OCI-LY3 (cell line): ENCODE results near the gene ZSWIM5.
"Not testable (repeated sequence)": the region's sequence is repeated elsewhere in the genome, so short reads cannot be mapped to it uniquely, and the experiment has no call there.

Source experiments
- H2AFZ ChIP-seq: fragments of 200-600, 300-600 bp; shearing (Covaris generic); 2 replicates; pipeline ENCODE4 v1.6.0; 2014; ENCODE audit warnings: antibody characterized with exemption, low read depth, low read length
- H3K27ac ChIP-seq: fragments of 200-600, 300-600 bp; sonication (generic); 2 replicates; pipeline ENCODE4 v1.5.1; 2014; ENCODE audit warnings: mild to moderate bottlenecking, low read length, moderate library complexity, mixed read lengths
- H3K27me3 ChIP-seq: fragments of 200-600, 300-600 bp; sonication (generic); 2 replicates; pipeline ENCODE4 v1.6.1; 2014; ENCODE audit warnings: low read depth, low read length, mixed read lengths
- H3K36me3 ChIP-seq: fragments of 200-600, 300-600 bp; sonication (generic); replicated peaks from 2 replicates; pipeline ENCODE3; 2014; ENCODE audit warnings: low read depth, low read length, mixed read lengths
- H3K4me1 ChIP-seq: fragments of 300-600, 200-600 bp; sonication (generic); 2 replicates; pipeline ENCODE4 v1.6.1; 2014; ENCODE audit warnings: low read length, mixed read lengths
- H3K4me2 ChIP-seq: fragments of 200-600, 300-600 bp; sonication (generic); 2 replicates; pipeline ENCODE4 v1.6.1; 2014; ENCODE audit warnings: low read length, mixed read lengths
- H3K4me3 ChIP-seq: fragments of 300-600, 200-600 bp; sonication (generic); 2 replicates; pipeline ENCODE4 v1.5.1; 2014; ENCODE audit warnings: antibody characterized with exemption, mild to moderate bottlenecking, low read length, moderate library complexity
- H3K79me2 ChIP-seq: fragments of 300-600, 200-600 bp; shearing (Covaris generic); 2 replicates; pipeline ENCODE4 v1.6.1; 2014; ENCODE audit warnings: mild to moderate bottlenecking, low read length, mixed read lengths
- H3K9ac ChIP-seq: fragments of 300-600, 200-600 bp; shearing (Covaris generic); 2 replicates; pipeline ENCODE4 v1.6.0; 2014; ENCODE audit warnings: mild to moderate bottlenecking, low read length, moderate library complexity
- H3K9me3 ChIP-seq: fragments of 200-600, 300-600 bp; shearing (Covaris generic); 2 replicates; pipeline ENCODE4 v1.6.1; 2014; ENCODE audit warnings: low read length, mixed read lengths; ENCODE audit not compliant: insufficient read depth
- H4K20me1 ChIP-seq: fragments of 200-600, 300-600 bp; sonication (generic); 2 replicates; pipeline ENCODE4 v1.6.1; 2016; ENCODE audit warnings: low read length, mixed read lengths; ENCODE audit not compliant: insufficient read depth
- EZH2phosphoT487 ChIP-seq: fragments of 200-600 bp; shearing (Covaris generic); IDR thresholded peaks from 2 replicates; pipeline ENCODE4 v1.6.1; 2018; ENCODE audit warnings: antibody characterized with exemption, mixed run types, low read depth
- TF ChIP-seq, protein P1 (sequence below): fragments of 200-600, 300-600 bp; sonication (generic); IDR thresholded peaks from 2 replicates; pipeline ENCODE4 v1.5.1; 2014; ENCODE audit warnings: antibody characterized with exemption, low read length, low read depth

ZSWIM5 gene

DNA sequence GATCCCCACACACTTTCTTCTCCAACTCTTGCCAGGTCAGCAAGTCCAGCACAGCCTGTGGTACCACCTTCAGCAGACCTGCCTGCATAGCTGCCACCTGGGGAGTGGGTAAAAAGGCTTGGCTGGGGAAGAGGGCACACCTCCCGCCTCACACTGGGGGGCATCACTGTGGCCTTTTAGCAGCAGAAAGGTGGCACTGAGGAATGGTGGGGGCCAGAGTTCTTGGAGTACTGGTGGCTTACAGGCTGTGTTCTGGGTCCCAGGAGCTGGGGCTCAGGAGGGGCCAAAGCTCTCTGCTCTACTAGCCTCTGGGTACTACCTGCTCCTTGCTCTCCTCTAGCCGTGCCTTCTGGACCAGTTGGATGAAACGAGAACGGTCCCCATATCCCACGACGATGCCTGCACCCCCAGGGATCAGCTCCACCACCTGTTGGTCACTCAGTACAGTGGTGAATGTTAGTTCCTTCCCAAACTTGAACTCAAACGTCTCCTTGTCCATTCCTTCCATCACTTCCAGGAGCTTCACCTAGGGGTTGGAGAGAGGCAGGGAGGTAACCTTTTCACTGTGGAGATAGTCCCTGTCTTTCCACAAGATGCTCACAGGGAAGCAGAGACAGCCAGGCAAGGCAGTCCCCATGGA lies 202.0 kb downstream of the ZSWIM5 start:
- no peak for TF ChIP-seq EZH2phosphoT487
- TF ChIP-seq, protein P1, sequence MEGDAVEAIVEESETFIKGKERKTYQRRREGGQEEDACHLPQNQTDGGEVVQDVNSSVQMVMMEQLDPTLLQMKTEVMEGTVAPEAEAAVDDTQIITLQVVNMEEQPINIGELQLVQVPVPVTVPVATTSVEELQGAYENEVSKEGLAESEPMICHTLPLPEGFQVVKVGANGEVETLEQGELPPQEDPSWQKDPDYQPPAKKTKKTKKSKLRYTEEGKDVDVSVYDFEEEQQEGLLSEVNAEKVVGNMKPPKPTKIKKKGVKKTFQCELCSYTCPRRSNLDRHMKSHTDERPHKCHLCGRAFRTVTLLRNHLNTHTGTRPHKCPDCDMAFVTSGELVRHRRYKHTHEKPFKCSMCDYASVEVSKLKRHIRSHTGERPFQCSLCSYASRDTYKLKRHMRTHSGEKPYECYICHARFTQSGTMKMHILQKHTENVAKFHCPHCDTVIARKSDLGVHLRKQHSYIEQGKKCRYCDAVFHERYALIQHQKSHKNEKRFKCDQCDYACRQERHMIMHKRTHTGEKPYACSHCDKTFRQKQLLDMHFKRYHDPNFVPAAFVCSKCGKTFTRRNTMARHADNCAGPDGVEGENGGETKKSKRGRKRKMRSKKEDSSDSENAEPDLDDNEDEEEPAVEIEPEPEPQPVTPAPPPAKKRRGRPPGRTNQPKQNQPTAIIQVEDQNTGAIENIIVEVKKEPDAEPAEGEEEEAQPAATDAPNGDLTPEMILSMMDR, result no peak
- Histone ChIP-seq H3K79me2 (no peaks in the 10 kb centered on the region), H3K9ac (no peak overlapping the region), H3K9me3 (no peaks in the 10 kb centered on the region), H3K4me3 (no peak overlapping the region), H3K4me1 (peaks cover 6% of the 10 kb centered on the region), H4K20me1 (no peaks in the 10 kb centered on the region), H3K27me3 (no peaks in the 10 kb centered on the region), H2AFZ (no peak overlapping the region), H3K4me2 (no peak overlapping the region), H3K27ac (no peak overlapping the region), H3K36me3 (no peaks in the 10 kb centered on the region)

DNA sequence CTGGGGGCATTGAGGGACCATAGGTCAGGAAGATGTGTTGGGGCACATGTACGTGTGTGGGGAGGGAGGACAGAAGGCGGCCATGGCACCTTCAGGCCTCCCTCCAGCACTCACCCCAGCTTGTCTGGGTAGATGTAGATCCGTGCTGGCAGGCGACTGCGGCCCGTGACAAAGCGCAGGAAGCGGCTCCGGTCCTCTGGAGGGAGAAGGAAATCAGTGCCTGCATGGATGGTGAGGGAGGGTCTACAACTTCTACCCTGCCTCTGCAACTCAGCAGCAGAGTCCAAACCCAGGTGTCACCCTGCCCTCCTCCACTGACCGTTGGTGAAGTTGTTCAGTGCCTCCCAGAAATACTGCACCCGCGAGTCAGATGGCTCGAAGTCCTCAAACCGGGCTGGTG lies 202.7 kb downstream of the ZSWIM5 start:
- H3K27ac ChIP-seq, result no peak overlapping the region

GRCh38 chr1:45002650-45003645 lies 203.5 kb downstream of the ZSWIM5 start:
- TF ChIP-seq EZH2phosphoT487, result no peak
- H2AFZ ChIP-seq, result no peak overlapping the region
- H3K4me1 ChIP-seq, result peaks cover 6% of the 10 kb centered on the region
- no peaks in the 10 kb centered on the region for H3K36me3 ChIP-seq
- no peaks in the 10 kb centered on the region for H3K79me2 ChIP-seq
- no peak overlapping the region for H3K4me2 ChIP-seq
- no peak overlapping the region for H3K27ac ChIP-seq
- H3K9ac ChIP-seq, result no peak overlapping the region
- no peaks in the 10 kb centered on the region for H4K20me1 ChIP-seq
- H3K9me3 ChIP-seq, result no peaks in the 10 kb centered on the region
- H3K4me3 ChIP-seq, result no peak overlapping the region
- H3K27me3 ChIP-seq, result no peaks in the 10 kb centered on the region

More for the DNA sequence above, 202.7 kb downstream of the ZSWIM5 start:
- no peaks in the 10 kb centered on the region for H4K20me1 ChIP-seq
- H3K4me2 ChIP-seq, result no peak overlapping the region
- H3K27me3 ChIP-seq, result no peaks in the 10 kb centered on the region
- H3K9me3 ChIP-seq, result no peaks in the 10 kb centered on the region
- no peak overlapping the region for H3K4me3 ChIP-seq
- peaks cover 6% of the 10 kb centered on the region for H3K4me1 ChIP-seq
- TF ChIP-seq, protein P1, result no peak
- no peak for TF ChIP-seq EZH2phosphoT487
- H2AFZ ChIP-seq, result no peak overlapping the region
- H3K36me3 ChIP-seq, result no peaks in the 10 kb centered on the region
- H3K79me2 ChIP-seq, result no peaks in the 10 kb centered on the region
- H3K9ac ChIP-seq, result no peak overlapping the region

DNA sequence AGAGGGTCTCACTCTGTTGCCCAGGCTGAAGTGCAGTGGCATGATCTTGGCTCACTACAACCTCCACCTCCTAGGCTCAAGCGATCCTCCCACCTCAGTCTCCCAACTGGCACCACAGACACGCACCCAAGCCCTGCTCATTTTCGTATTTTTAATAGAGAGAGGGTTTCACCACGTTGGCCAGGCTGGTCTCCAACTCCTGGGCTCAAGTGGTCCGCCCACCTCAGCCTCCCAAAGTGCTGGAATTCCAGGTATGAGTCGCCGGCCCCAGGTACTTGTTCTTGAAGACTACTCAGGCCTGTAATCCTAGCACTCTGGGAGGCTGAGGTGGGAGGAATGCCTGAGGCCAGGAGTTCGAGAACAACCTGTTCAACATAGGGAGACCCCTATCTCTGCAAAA lies 204.8 kb downstream of the ZSWIM5 start:
- not testable (repeated sequence) for H3K4me1 ChIP-seq, H2AFZ ChIP-seq, H3K4me3 ChIP-seq, H3K9me3 ChIP-seq, H3K79me2 ChIP-seq, H3K4me2 ChIP-seq, H4K20me1 ChIP-seq, H3K36me3 ChIP-seq, H3K27ac ChIP-seq, H3K27me3 ChIP-seq, H3K9ac ChIP-seq

- H3K4me1 ChIP-seq, result peaks cover 6% of the 10 kb centered on the region
- no peaks in the 10 kb centered on the region for H4K20me1 ChIP-seq
- H3K79me2 ChIP-seq, result no peaks in the 10 kb centered on the region
- no peak overlapping the region for H2AFZ ChIP-seq
- no peaks in the 10 kb centered on the region for H3K36me3 ChIP-seq
- no peaks in the 10 kb centered on the region for H3K27me3 ChIP-seq
- TF ChIP-seq, protein P1, result no peak
- TF ChIP-seq EZH2phosphoT487, result no peak
- no peak overlapping the region for H3K27ac ChIP-seq
- H3K4me2 ChIP-seq, result no peak overlapping the region
- no peak overlapping the region for H3K9ac ChIP-seq
- no peak overlapping the region for H3K4me3 ChIP-seq
- H3K9me3 ChIP-seq, result no peaks in the 10 kb centered on the region
These were observed 205.4 kb downstream of the ZSWIM5 start for GRCh38 chr1:45001011-45001481.
